ENCODE data around the gene JRKL. TPM values are rescaled to one million over a fixed set of nuclear protein-coding genes. Genes with fewer than 3 reads are reported as not detected.

Gene JRKL
- total RNA-seq: 13.4 TPM

DNA sequence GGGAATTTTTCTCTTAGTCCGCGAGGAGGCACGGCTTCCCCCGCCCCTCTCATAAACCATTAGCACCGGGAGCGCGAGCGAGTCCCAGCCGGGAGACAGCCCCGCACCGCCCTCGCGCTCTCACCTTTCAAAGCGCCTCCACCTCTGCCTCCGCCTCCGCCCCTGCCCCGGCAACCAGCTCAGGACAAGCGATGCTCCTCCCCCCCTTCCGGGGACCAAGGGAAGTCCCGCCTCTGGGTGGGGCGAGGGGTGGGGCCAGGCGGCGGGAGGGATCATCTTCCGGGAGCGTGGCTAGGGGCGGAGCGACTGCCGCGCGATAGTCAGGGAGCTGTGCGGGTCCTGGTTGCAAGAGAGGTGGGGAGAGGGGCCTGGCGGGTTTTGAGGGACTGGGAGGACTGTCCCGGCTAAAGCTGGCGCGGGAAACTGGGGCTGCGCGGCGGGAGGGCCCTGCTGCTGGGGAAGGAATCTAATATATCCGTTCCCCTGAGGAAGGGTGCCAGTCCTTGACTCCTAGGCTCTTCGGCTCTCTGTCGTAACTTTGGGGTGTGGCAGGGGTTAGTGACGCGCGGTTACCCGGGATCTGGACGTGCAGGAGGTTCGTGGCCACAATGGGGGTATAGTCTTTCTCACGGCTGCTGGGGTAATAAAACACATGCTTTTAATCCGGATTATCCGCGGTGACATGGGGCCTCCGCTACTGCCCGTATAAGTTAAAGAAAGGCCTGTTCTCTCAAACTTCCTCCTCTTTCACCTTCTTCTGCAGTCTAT is at the start of gene JRKL, which contains the start of gene CCDC82:
JRKL (plus strand) TSS at position 294 of the 768 bp plus-strand sequence. CDS start 637 bp downstream, outside the sequence.
CCDC82 (minus strand) TSS at position 193 of the 768 bp plus-strand sequence. CDS start 5,165 bp downstream, outside the sequence.

DNA sequence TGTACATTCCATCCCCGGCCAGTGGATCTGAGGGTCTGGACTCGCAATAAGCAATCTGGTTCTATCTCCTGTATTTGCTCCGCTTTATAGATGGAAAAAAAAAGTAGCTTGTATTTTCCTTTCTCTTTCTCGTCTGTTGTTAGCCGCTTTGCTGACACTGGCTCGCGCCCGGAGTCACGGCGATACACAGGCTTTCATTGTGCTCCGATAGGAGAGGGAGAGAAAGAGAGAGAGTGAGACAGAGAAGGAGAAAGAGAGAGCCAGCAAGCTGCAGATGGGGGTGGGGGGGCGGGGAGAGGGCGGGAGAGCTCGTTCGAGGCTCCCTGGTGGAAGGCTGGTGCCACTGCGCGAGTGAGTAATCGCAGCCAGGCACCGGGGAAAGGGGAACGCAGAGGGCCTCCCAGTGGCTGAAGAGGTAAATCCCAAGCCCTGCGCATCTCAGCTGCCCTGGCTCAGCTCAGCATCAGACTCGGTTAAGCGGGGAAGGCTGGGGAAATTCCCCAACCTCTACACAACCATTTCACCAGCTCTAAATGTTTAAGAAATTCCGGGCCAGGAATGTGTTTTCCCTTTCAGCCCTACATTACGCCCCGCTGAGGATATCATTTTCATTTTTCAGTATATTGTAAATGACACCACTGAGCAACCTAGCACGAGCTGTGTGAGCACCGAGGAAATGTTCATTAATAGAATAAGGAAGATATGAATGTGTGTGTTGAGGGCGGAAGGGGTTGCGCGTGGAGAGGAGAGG is 46.7 kb upstream of the JRKL start, which contains the start of gene MAML2:
MAML2 (minus strand) TSS at position 235 of the 751 bp plus-strand sequence. CDS start 1,300 bp downstream, outside the sequence.

Small RNA genes lying within 50 kb of the gene (small RNA-seq; reads per million reads assigned to genes)
- gene MIR1260B: not detected

Other genes with a start within 250 kb of the JRKL start
- 14.1 TPM for gene MAML2, start 46.8 kb upstream of the JRKL start, total RNA-seq
- gene CCDC82, start 101 bp upstream of the JRKL start, total RNA-seq: 61.1 TPM